HCT116 (cell line): Measurements from ENCODE around the gene ACTL7A. TPM values are rescaled to one million over a fixed set of nuclear protein-coding genes. Genes with fewer than 3 reads are reported as not detected.
"Not testable (repeated sequence)": the region's sequence is repeated elsewhere in the genome, so short reads cannot be mapped to it uniquely, and the experiment has no call there.

Source experiments
- ATAC-seq: fragments of 200-7000 bp; cut with Tn5 transposase; 2 replicates; pipeline ENCODE4 v1.9.1; 2020; ENCODE audit warnings: mild to moderate bottlenecking, moderate library complexity
- BruUV-seq: library from RNA; stranded (reverse); fragments of 400-500 nt; replicated peaks from 2 replicates; lab custom pipeline; 2021; lab: Mats Ljungman, UMichigan
- CTCF ChIA-PET: fragments of 300-600 bp; sonication (Branson Sonifier 250); formaldehyde crosslinking; loops from one replicate; lab custom pipeline; 2021; ENCODE audit warnings: antibody characterized with exemption; lab: Charles Lee
- POLR2A ChIA-PET: fragments of 300-600, 350-600 bp; sonication (Branson Sonifier 250); formaldehyde crosslinking; loops from one replicate; lab custom pipeline; 2021; ENCODE audit warnings: antibody characterized with exemption; lab: Charles Lee
- RAD21 ChIA-PET, 2 experiments: fragments of 300-600 bp; sonication (Branson Sonifier 250); formaldehyde crosslinking; loops; one replicate each; lab custom pipeline; 2023; ENCODE audit warnings: low total read pairs in 2 of 2; ENCODE audit not compliant: uncharacterized antibody in 2 of 2, unreplicated experiment in 2 of 2, low non-redundant PET in 1 of 2; lab: Charles Lee
- DNase-seq: peaks from one replicate; pipeline ENCODE4 v3.0.0-alpha.2; 2010; ENCODE audit warnings: low read depth, low spot score
- H2AFZ ChIP-seq: fragments of 200-600 bp; shearing (Covaris generic), sonication (generic); 2 replicates; pipeline ENCODE4 v1.6.1; 2017; ENCODE audit warnings: low read depth, mixed run types, mixed read lengths, antibody characterized with exemption, low read length; ENCODE audit not compliant: poor library complexity, severe bottlenecking
- H3K27ac ChIP-seq: 2 replicates; pipeline ENCODE4 v1.5.1; 2012; ENCODE audit warnings: low read depth, low read length
- H3K27me3 ChIP-seq: fragments of 200-600 bp; sonication (generic); 2 replicates; pipeline ENCODE4 v1.6.1; 2016; ENCODE audit warnings: mixed run types, low read length, mixed read lengths; ENCODE audit not compliant: insufficient read depth
- H3K36me3 ChIP-seq, 2 experiments: fragments of 200-500 bp in 1 of 2; fragments of 200-600 bp in 1 of 2; sonication (Bioruptor generic) in 1 of 2; sonication (generic) in 1 of 2; 2 replicates each; pipeline versions ENCODE4 v1.5.1 to v1.6.1; 2014 to 2016; ENCODE audit warnings: low read length in 2 of 2, inconsistent platforms in 1 of 2, mixed read lengths in 1 of 2, mixed run types in 1 of 2; ENCODE audit not compliant: insufficient read depth in 2 of 2, control insufficient read depth in 1 of 2
- H3K4me1 ChIP-seq, 2 experiments: fragments of 200-600 bp in 1 of 2; sonication (generic) in 1 of 2; 2 replicates each; pipeline versions ENCODE4 v1.5.1 to v1.6.1; 2012 to 2017; ENCODE audit warnings: low read length in 2 of 2, inconsistent platforms in 1 of 2, mild to moderate bottlenecking in 1 of 2, mixed read lengths in 1 of 2, mixed run types in 1 of 2, moderate library complexity in 1 of 2; ENCODE audit not compliant: insufficient read depth in 2 of 2, control insufficient read depth in 1 of 2
- H3K4me2 ChIP-seq: fragments of 200-600 bp; sonication (generic); 2 replicates; pipeline ENCODE4 v1.6.1; 2017; ENCODE audit warnings: mixed run types, low read length, mixed read lengths
- H3K4me3 ChIP-seq, 2 experiments: fragments of 200-600 bp in 1 of 2; sonication (generic) in 1 of 2; replicated peaks in 1 of 2; 2 replicates each; pipeline ENCODE4 v1.5.1; 2011 to 2016; ENCODE audit warnings: low read length in 2 of 2, control low read depth in 1 of 2, low read depth in 1 of 2, mild to moderate bottlenecking in 1 of 2, mixed read lengths in 1 of 2, mixed run types in 1 of 2
- H3K79me2 ChIP-seq: fragments of 200-600 bp; sonication (generic); 2 replicates; pipeline ENCODE4 v1.6.1; 2017; ENCODE audit warnings: mild to moderate bottlenecking, mixed run types, low read length, moderate library complexity, mixed read lengths; ENCODE audit not compliant: insufficient read depth
- H3K9ac ChIP-seq: fragments of 200-600 bp; sonication (generic); 2 replicates; pipeline ENCODE4 v1.6.1; 2016; ENCODE audit warnings: low read length, mixed read lengths
- H3K9me2 ChIP-seq: fragments of 200-600 bp; sonication (generic), shearing (Covaris generic); 2 replicates; pipeline ENCODE4 v1.6.1; 2017; ENCODE audit warnings: mixed run types, mild to moderate bottlenecking, moderate library complexity; ENCODE audit not compliant: insufficient read depth
- H3K9me3 ChIP-seq, 2 experiments: fragments of 200-500 bp in 1 of 2; fragments of 200-600 bp in 1 of 2; sonication (Bioruptor generic) in 1 of 2; sonication (generic) in 1 of 2; 2 replicates each; pipeline ENCODE4 v1.6.1; 2014 to 2017; ENCODE audit warnings: low read length in 2 of 2, mixed read lengths in 2 of 2, inconsistent platforms in 1 of 2, low read depth in 1 of 2, mild to moderate bottlenecking in 1 of 2, mixed run types in 1 of 2, moderate library complexity in 1 of 2; ENCODE audit not compliant: control insufficient read depth in 1 of 2, insufficient read depth in 1 of 2
- H4K20me1 ChIP-seq: fragments of 200-600 bp; sonication (generic), shearing (Covaris generic); 2 replicates; pipeline ENCODE4 v1.6.1; 2017; ENCODE audit warnings: mixed run types, mild to moderate bottlenecking, moderate library complexity; ENCODE audit not compliant: insufficient read depth
- CBX3 ChIP-seq: IDR thresholded peaks from 2 replicates; pipeline ENCODE4 v1.6.1; 2012; ENCODE audit warnings: low read depth
- EGR1 ChIP-seq: IDR thresholded peaks from 2 replicates; pipeline ENCODE4 v1.6.1; 2012; ENCODE audit warnings: low read depth
- EZH2 ChIP-seq: fragments of 200-600 bp; sonication (generic); IDR thresholded peaks from 2 replicates; pipeline ENCODE4 v1.6.1; 2017; ENCODE audit warnings: antibody characterized with exemption, mixed run types
- EZH2phosphoT487 ChIP-seq: fragments of 200-600 bp; IDR thresholded peaks from 2 replicates; pipeline ENCODE4 v1.6.1; 2018; ENCODE audit warnings: antibody characterized with exemption, borderline replicate concordance
- POLR2A ChIP-seq: IDR thresholded peaks from 2 replicates; pipeline ENCODE4 v1.7.0; 2011; ENCODE audit warnings: borderline replicate concordance; ENCODE audit not compliant: insufficient read depth, insufficient read length; ENCODE audit errors: extremely low read depth
- TCF7L2 ChIP-seq: IDR thresholded peaks from 2 replicates; pipeline ENCODE4 v1.7.0; 2011; ENCODE audit warnings: borderline replicate concordance, inconsistent platforms; ENCODE audit not compliant: insufficient read depth, insufficient read length; ENCODE audit errors: extremely low read depth
- YY1 ChIP-seq: IDR thresholded peaks from 2 replicates; pipeline ENCODE4 v1.6.1; 2011; ENCODE audit warnings: low read length, low read depth, moderate library complexity, mild to moderate bottlenecking; ENCODE audit not compliant: insufficient replicate concordance; ENCODE audit errors: extremely low read depth
- intact Hi-C: fragments of 100-400 bp; cut with micrococcal nuclease; formaldehyde crosslinking; loops from 2 replicates; pipeline ENCODE4 v1.10.0; 2022
- total RNA-seq: library from RNA; stranded (reverse); gene quantifications from one replicate; pipeline ENCODE4 v1.2.1, GENCODE V29; 2021; ENCODE audit not compliant: unreplicated experiment
- TF ChIP-seq, protein P1 (sequence below): IDR thresholded peaks from 2 replicates; pipeline ENCODE4 v1.6.1; 2012; ENCODE audit warnings: low read depth
- TF ChIP-seq, protein P2 (sequence below): IDR thresholded peaks from 2 replicates; pipeline ENCODE4 v1.6.1; 2012
- TF ChIP-seq, protein P3 (sequence below): IDR thresholded peaks from 2 replicates; pipeline ENCODE4 v1.6.1; 2012

The ACTL7A gene
- total RNA-seq, 1 experiment from 2014 or later: not detected

DNA sequence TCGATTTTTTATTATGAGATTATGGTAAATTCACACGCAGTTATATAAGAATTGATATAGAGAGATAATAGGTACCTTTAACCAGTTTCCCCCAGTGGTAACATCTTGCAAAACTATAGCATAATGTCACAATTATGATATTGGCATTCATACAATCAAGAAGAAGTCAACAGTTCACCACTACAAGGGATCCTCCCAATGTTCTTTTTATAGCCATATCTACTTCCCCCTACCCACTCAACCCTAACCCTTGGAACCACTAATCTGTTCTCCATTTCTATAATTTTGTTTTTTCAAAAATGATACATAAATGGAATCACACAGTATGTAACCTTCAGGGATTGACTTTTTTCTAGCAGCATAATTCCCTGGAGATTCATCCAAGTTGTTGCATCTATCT lies 16.1 kb upstream of the ACTL7A start:
- no peaks in the 10 kb centered on the region for H3K36me3 ChIP-seq
- no TSS peak for BruUV-seq
- TF ChIP-seq POLR2A: no peak
- TF ChIP-seq, protein P1, sequence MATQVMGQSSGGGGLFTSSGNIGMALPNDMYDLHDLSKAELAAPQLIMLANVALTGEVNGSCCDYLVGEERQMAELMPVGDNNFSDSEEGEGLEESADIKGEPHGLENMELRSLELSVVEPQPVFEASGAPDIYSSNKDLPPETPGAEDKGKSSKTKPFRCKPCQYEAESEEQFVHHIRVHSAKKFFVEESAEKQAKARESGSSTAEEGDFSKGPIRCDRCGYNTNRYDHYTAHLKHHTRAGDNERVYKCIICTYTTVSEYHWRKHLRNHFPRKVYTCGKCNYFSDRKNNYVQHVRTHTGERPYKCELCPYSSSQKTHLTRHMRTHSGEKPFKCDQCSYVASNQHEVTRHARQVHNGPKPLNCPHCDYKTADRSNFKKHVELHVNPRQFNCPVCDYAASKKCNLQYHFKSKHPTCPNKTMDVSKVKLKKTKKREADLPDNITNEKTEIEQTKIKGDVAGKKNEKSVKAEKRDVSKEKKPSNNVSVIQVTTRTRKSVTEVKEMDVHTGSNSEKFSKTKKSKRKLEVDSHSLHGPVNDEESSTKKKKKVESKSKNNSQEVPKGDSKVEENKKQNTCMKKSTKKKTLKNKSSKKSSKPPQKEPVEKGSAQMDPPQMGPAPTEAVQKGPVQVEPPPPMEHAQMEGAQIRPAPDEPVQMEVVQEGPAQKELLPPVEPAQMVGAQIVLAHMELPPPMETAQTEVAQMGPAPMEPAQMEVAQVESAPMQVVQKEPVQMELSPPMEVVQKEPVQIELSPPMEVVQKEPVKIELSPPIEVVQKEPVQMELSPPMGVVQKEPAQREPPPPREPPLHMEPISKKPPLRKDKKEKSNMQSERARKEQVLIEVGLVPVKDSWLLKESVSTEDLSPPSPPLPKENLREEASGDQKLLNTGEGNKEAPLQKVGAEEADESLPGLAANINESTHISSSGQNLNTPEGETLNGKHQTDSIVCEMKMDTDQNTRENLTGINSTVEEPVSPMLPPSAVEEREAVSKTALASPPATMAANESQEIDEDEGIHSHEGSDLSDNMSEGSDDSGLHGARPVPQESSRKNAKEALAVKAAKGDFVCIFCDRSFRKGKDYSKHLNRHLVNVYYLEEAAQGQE: no peak
- no peak for TF ChIP-seq EZH2
- TF ChIP-seq, protein P2, sequence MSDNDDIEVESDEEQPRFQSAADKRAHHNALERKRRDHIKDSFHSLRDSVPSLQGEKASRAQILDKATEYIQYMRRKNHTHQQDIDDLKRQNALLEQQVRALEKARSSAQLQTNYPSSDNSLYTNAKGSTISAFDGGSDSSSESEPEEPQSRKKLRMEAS: no peak
- TF ChIP-seq, protein P3, sequence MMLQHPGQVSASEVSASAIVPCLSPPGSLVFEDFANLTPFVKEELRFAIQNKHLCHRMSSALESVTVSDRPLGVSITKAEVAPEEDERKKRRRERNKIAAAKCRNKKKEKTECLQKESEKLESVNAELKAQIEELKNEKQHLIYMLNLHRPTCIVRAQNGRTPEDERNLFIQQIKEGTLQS: no peak
- no peak for TF ChIP-seq EGR1
- TF ChIP-seq EZH2phosphoT487: no peak
- no peak for TF ChIP-seq TCF7L2
- no peak for TF ChIP-seq CBX3
- no peak for TF ChIP-seq YY1
- H3K27ac ChIP-seq: no peak overlapping the region
- H3K4me3 ChIP-seq: no peak overlapping the region
- CTCF ChIA-PET: no interaction called here
- no peaks in the 10 kb centered on the region for H4K20me1 ChIP-seq
- no peak overlapping the region for H2AFZ ChIP-seq
- ATAC-seq (no peak), DNase-seq (no peak)
- H3K9me2 ChIP-seq: peaks cover 5% of the 10 kb centered on the region; the same call in 1 of the 2 replicates
- no peaks in the 10 kb centered on the region for H3K27me3 ChIP-seq
- no peak overlapping the region for H3K4me2 ChIP-seq
- intact Hi-C loops: no loop called here
- POLR2A ChIA-PET: no interaction called here
- H3K79me2 ChIP-seq: no peaks in the 10 kb centered on the region
- RAD21 ChIA-PET: no interaction called here
- H3K4me1 ChIP-seq: no peaks in the 10 kb centered on the region
- H3K9ac ChIP-seq: no peak overlapping the region
- H3K9me3 ChIP-seq: no peaks in the 10 kb centered on the region

DNA sequence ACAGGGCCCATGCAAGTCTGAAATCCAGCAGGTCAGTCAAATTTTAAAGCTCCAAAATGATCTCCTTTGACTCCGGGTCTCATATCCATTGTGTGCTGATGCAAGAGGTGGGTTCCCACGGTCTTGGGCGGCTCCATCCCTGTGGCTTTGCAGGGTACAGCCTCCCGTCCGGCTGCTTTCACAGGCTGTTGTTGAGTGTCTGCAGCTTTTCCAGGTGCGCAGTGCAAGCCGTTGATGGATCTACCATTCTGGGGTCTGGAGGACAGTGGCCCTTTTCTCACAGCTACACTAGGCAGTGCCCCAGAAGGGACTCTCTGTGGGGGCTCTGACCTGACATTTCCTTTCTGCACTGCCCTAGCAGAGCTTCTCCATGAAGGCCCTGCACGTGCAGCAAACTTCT lies 13.8 kb upstream of the ACTL7A start:
- H3K27ac ChIP-seq, H2AFZ ChIP-seq, BruUV-seq, H3K4me1 ChIP-seq, RAD21 ChIA-PET, H3K9ac ChIP-seq, H3K79me2 ChIP-seq, POLR2A ChIA-PET, H4K20me1 ChIP-seq, H3K4me3 ChIP-seq, H3K36me3 ChIP-seq, H3K4me2 ChIP-seq, H3K9me2 ChIP-seq, ATAC-seq, intact Hi-C loops, H3K27me3 ChIP-seq, DNase-seq, H3K9me3 ChIP-seq: not testable (repeated sequence)
- CTCF ChIA-PET: interaction anchor here (3.4 kb wide), 1 partner anchor 106 kb away, joined by 8 read pairs; no protein-coding TSS in a partner anchor
